DOHH2 (cell line): Measurements from ENCODE around the gene KIF19.

Experiments
- H3F3A ChIP-seq: fragments of 200-600 bp; sonication (generic), shearing (Covaris generic); 2 replicates; pipeline ENCODE4 v1.6.0; 2016; ENCODE audit warnings: antibody characterized with exemption, mild to moderate bottlenecking; ENCODE audit not compliant: control insufficient read depth, insufficient read depth
- H3K27ac ChIP-seq: fragments of 200-600 bp; sonication (generic); 2 replicates; pipeline ENCODE4 v1.5.1; 2014; ENCODE audit warnings: low read depth, mild to moderate bottlenecking, low read length, moderate library complexity
- H3K27me3 ChIP-seq: fragments of 200-600 bp; sonication (generic); 2 replicates; pipeline ENCODE4 v1.6.1; 2014; ENCODE audit warnings: mild to moderate bottlenecking, low read length, mixed read lengths; ENCODE audit not compliant: control insufficient read depth
- H3K36me3 ChIP-seq: fragments of 200-600 bp; sonication (generic); 2 replicates; pipeline ENCODE4 v1.6.1; 2014; ENCODE audit warnings: mild to moderate bottlenecking, low read length, moderate library complexity, mixed read lengths; ENCODE audit not compliant: control insufficient read depth
- H3K4me1 ChIP-seq: fragments of 200-600 bp; sonication (generic); 2 replicates; pipeline ENCODE4 v1.6.1; 2014; ENCODE audit warnings: mild to moderate bottlenecking, low read length, mixed read lengths; ENCODE audit not compliant: control insufficient read depth
- H3K4me2 ChIP-seq: fragments of 200-600 bp; sonication (generic); 2 replicates; pipeline ENCODE4 v1.6.0; 2014; ENCODE audit warnings: mild to moderate bottlenecking, low read length, moderate library complexity
- H3K4me3 ChIP-seq: fragments of 200-600 bp; sonication (generic); 2 replicates; pipeline ENCODE4 v1.5.1; 2014; ENCODE audit warnings: mild to moderate bottlenecking, low read length, mixed read lengths
- H3K79me2 ChIP-seq: fragments of 200-600 bp; sonication (generic); 2 replicates; pipeline ENCODE4 v1.6.1; 2014; ENCODE audit warnings: mild to moderate bottlenecking, low read length, mixed read lengths; ENCODE audit not compliant: control insufficient read depth
- H3K9me2 ChIP-seq: fragments of 200-600 bp; sonication (generic); replicated peaks from 2 replicates; pipeline ENCODE4 v1.6.1; 2014; ENCODE audit warnings: mild to moderate bottlenecking, low read length, mixed read lengths; ENCODE audit not compliant: control insufficient read depth
- H3K9me3 ChIP-seq: fragments of 200-600 bp; sonication (generic); 2 replicates; pipeline ENCODE4 v1.6.1; 2014; ENCODE audit warnings: antibody characterized with exemption, low read length, mixed read lengths; ENCODE audit not compliant: control insufficient read depth, insufficient read depth
- H4K20me1 ChIP-seq: fragments of 200-600 bp; sonication (generic); 2 replicates; pipeline ENCODE4 v1.6.0; 2014; ENCODE audit warnings: low read depth, mild to moderate bottlenecking, antibody characterized with exemption, low read length, moderate library complexity; ENCODE audit not compliant: control insufficient read depth, insufficient read depth
- CTCF ChIP-seq: fragments of 200-600 bp; sonication (generic); IDR thresholded peaks from one replicate; pipeline ENCODE4 v1.5.1; 2014; ENCODE audit warnings: antibody characterized with exemption, mild to moderate bottlenecking, low read depth, low read length; ENCODE audit not compliant: poor library complexity, severe bottlenecking
- EZH2phosphoT487 ChIP-seq: fragments of 200-600 bp; sonication (generic); IDR thresholded peaks from 2 replicates; pipeline ENCODE4 v1.6.1; 2017; ENCODE audit warnings: borderline replicate concordance, mild to moderate bottlenecking, antibody characterized with exemption, low read length, moderate library complexity, mixed read lengths

The KIF19 gene

GRCh38 chr17:74385201-74385600 is 59.2 kb downstream of the KIF19 start:
- TF ChIP-seq CTCF (no peak), EZH2phosphoT487 (no peak)
- Histone ChIP-seq H3K4me1 (no peaks in the 10 kb centered on the region), H3F3A (no peaks in the 10 kb centered on the region), H3K9me3 (no peaks in the 10 kb centered on the region), H3K4me2 (no peak overlapping the region), H4K20me1 (no peaks in the 10 kb centered on the region), H3K4me3 (no peak overlapping the region), H3K9me2 (no peaks in the 10 kb centered on the region), H3K27ac (no peak overlapping the region), H3K27me3 (no peaks in the 10 kb centered on the region), H3K36me3 (no peaks in the 10 kb centered on the region), H3K79me2 (no peaks in the 10 kb centered on the region)

GRCh38 chr17:74386386-74386785 is 60.4 kb downstream of the KIF19 start:
- H3F3A ChIP-seq: no peaks in the 10 kb centered on the region
- H3K4me3 ChIP-seq: no peak overlapping the region
- no peak overlapping the region for H3K27ac ChIP-seq
- H3K4me1 ChIP-seq: no peaks in the 10 kb centered on the region
- no peaks in the 10 kb centered on the region for H4K20me1 ChIP-seq
- TF ChIP-seq EZH2phosphoT487 (no peak), CTCF (no peak)
- no peaks in the 10 kb centered on the region for H3K9me2 ChIP-seq
- H3K4me2 ChIP-seq: no peak overlapping the region
- H3K27me3 ChIP-seq: no peaks in the 10 kb centered on the region
- H3K36me3 ChIP-seq: no peaks in the 10 kb centered on the region
- no peaks in the 10 kb centered on the region for H3K79me2 ChIP-seq
- no peaks in the 10 kb centered on the region for H3K9me3 ChIP-seq

GRCh38 chr17:74387365-74388218 is 61.6 kb downstream of the KIF19 start:
- no peaks in the 10 kb centered on the region for H4K20me1 ChIP-seq
- no peaks in the 10 kb centered on the region for H3K9me3 ChIP-seq
- H3K27ac ChIP-seq: no peak overlapping the region
- H3K9me2 ChIP-seq: no peaks in the 10 kb centered on the region
- no peaks in the 10 kb centered on the region for H3K79me2 ChIP-seq
- no peaks in the 10 kb centered on the region for H3K27me3 ChIP-seq
- no peaks in the 10 kb centered on the region for H3K36me3 ChIP-seq
- no peak overlapping the region for H3K4me3 ChIP-seq
- H3K4me1 ChIP-seq: no peaks in the 10 kb centered on the region
- no peak overlapping the region for H3K4me2 ChIP-seq
- no peaks in the 10 kb centered on the region for H3F3A ChIP-seq
- TF ChIP-seq CTCF (no peak), EZH2phosphoT487 (no peak)
